ENCODE results near the gene SPATA6. TPM values are rescaled to one million over a fixed set of nuclear protein-coding genes. Genes with fewer than 3 reads are reported as not detected.

SPATA6 gene
- polyA plus RNA-seq, 2 of the 4 experiments (the other 2 are of a cell fraction), result 2.3 to 3.5 TPM

- TF ChIP-seq CTCF (IDR thresholded peaks at IDR 0.05) (no peak), FOSL2 (IDR thresholded peaks at IDR 0.05) (no peak), FOSL2 (CRISPR knock-in tag; IDR thresholded peaks at IDR 0.05) (no peak), CBX2 (IDR thresholded peaks at IDR 0.05; ENCODE audit: borderline replicate concordance, low read depth) (no peak), PHF8 (IDR thresholded peaks at IDR 0.05; ENCODE audit: borderline replicate concordance, low read depth) (no peak), ESRRA (IDR thresholded peaks at IDR 0.05; ENCODE audit: borderline replicate concordance, low read length) (no peak), CHD4 (IDR thresholded peaks at IDR 0.05; ENCODE audit: borderline replicate concordance) (no peak), KDM1A (IDR thresholded peaks at IDR 0.05; ENCODE audit: low read depth) (no peak)
Measured at GRCh38 chr1:48418742-48419141, 53.3 kb downstream of the SPATA6 start (continued).

- DNase-seq (ENCODE audit: low read depth in 1 of 2, low spot score in 1 of 2), result no peak
- no peak for ATAC-seq
- H3K4me1 ChIP-seq, result no peaks in the 10 kb centered on the region
- H3K4me3 ChIP-seq, result no peak overlapping the region
- H3K4me2 ChIP-seq, result no peak overlapping the region
- POLR2A ChIA-PET, result no interaction called here
- WGBS (ENCODE audit: missing lambda C conversion rate), result 80% methylated on average over 4 of the region's 4 CpGs
- no peak overlapping the region for H3K27ac ChIP-seq
- no peak for FAIRE-seq
- no peak for TF ChIP-seq RCOR1 (IDR thresholded peaks at IDR 0.05; ENCODE audit: low read depth, low read length)
- no peak for TF ChIP-seq NFE2L2 (conservative IDR thresholded peaks at IDR 0.05; ENCODE audit: low read length)
- TF ChIP-seq CHD4 (IDR thresholded peaks at IDR 0.05; ENCODE audit: borderline replicate concordance), result no peak
- TF ChIP-seq MAZ (IDR thresholded peaks at IDR 0.05; ENCODE audit: borderline replicate concordance, low read depth, low read length), result no peak
- TF ChIP-seq TP53 (CRISPR knock-in tag; IDR thresholded peaks at IDR 0.05), result no peak
- TF ChIP-seq ZFP36 (IDR thresholded peaks at IDR 0.05; ENCODE audit: borderline replicate concordance, partially characterized antibody), result no peak
- no peak for TF ChIP-seq FOSL2 (IDR thresholded peaks at IDR 0.05)
- no peak for TF ChIP-seq FOSL2 (CRISPR knock-in tag; IDR thresholded peaks at IDR 0.05)
- no peak for TF ChIP-seq HEYL (CRISPR knock-in tag; IDR thresholded peaks at IDR 0.05)
- TF ChIP-seq KDM1A (IDR thresholded peaks at IDR 0.05; ENCODE audit: low read depth), result no peak
- TF ChIP-seq HDAC2 (IDR thresholded peaks at IDR 0.05), result no peak
- TF ChIP-seq, protein P1, sequence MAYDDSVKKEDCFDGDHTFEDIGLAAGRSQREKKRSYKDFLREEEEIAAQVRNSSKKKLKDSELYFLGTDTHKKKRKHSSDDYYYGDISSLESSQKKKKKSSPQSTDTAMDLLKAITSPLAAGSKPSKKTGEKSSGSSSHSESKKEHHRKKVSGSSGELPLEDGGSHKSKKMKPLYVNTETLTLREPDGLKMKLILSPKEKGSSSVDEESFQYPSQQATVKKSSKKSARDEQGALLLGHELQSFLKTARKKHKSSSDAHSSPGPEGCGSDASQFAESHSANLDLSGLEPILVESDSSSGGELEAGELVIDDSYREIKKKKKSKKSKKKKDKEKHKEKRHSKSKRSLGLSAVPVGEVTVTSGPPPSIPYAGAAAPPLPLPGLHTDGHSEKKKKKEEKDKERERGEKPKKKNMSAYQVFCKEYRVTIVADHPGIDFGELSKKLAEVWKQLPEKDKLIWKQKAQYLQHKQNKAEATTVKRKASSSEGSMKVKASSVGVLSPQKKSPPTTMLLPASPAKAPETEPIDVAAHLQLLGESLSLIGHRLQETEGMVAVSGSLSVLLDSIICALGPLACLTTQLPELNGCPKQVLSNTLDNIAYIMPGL (CRISPR knock-in tag; IDR thresholded peaks at IDR 0.05; ENCODE audit: borderline replicate concordance), result no peak
- TF ChIP-seq BHLHE40 (IDR thresholded peaks at IDR 0.05; ENCODE audit: low read depth, low read length), result no peak
- no peak for TF ChIP-seq TFCP2L1 (CRISPR knock-in tag; IDR thresholded peaks at IDR 0.05)
- no peak for TF ChIP-seq NR3C1 (IDR thresholded peaks at IDR 0.05)
- no peaks in the 10 kb centered on the region for H3K9me3 ChIP-seq
- CTCF ChIA-PET, result no interaction called here
Measured at GRCh38 chr1:48415050-48415449, 57.0 kb downstream of the SPATA6 start.

DNA sequence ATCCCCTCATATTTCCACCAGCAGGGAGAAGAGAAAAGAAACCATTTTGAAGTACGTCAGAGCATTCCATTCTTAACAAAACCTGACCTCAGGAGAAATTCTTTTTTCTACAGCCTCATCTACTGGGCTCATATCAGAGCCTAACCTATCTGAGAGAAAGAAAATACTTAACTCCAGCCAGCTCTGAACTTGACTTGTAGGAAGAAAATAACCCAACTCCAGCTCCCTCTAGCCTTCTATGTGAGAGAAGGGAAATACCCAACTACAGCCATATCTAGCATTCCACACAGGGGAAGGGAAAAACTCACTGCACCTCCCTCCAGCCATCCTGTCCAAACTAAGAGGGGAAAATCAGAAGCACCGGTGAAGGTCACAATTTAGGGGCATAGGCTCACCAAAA lies 57.7 kb downstream of the SPATA6 start:
- Histone ChIP-seq H3K27ac (no peak overlapping the region), H3K4me2 (no peak overlapping the region), H3K9me3 (no peaks in the 10 kb centered on the region), H3K4me3 (no peak overlapping the region), H3K4me1 (no peaks in the 10 kb centered on the region)
- FAIRE-seq (no peak), ATAC-seq (no peak), DNase-seq (ENCODE audit: low read depth in 1 of 2, low spot score in 1 of 2) (no peak)
- ChIA-PET CTCF (interaction anchor here (0.6 kb wide), 1 partner anchor 1181 kb away, joined by 3 read pairs; no protein-coding TSS in a partner anchor), POLR2A (interaction anchor here (0.9 kb wide), 1 partner anchor 58 kb away, joined by 3 read pairs; the partner anchor contains the start of gene SPATA6)
- WGBS (ENCODE audit: missing lambda C conversion rate), result 56% methylated on average over 2 of the region's 2 CpGs
- no peak for TF ChIP-seq FOSB (CRISPR knock-in tag; IDR thresholded peaks at IDR 0.05)
- no peak for TF ChIP-seq JUNB (IDR thresholded peaks at IDR 0.05)
- TF ChIP-seq, protein P2, sequence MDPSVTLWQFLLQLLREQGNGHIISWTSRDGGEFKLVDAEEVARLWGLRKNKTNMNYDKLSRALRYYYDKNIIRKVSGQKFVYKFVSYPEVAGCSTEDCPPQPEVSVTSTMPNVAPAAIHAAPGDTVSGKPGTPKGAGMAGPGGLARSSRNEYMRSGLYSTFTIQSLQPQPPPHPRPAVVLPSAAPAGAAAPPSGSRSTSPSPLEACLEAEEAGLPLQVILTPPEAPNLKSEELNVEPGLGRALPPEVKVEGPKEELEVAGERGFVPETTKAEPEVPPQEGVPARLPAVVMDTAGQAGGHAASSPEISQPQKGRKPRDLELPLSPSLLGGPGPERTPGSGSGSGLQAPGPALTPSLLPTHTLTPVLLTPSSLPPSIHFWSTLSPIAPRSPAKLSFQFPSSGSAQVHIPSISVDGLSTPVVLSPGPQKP (IDR thresholded peaks at IDR 0.05; ENCODE audit: low read depth, low read length), result no peak
- TF ChIP-seq CTCF (IDR thresholded peaks at IDR 0.05), result no peak
- no peak for TF ChIP-seq RAD21 (conservative IDR thresholded peaks at IDR 0.05 in 1 of 2, IDR thresholded peaks at IDR 0.05 in 1 of 2)
- no peak for TF ChIP-seq NPAS2 (CRISPR knock-in tag; IDR thresholded peaks at IDR 0.05; ENCODE audit: borderline replicate concordance)
- TF ChIP-seq PBX3 (IDR thresholded peaks at IDR 0.05), result no peak
- no peak for TF ChIP-seq HES2 (IDR thresholded peaks at IDR 0.05)
- no peak for TF ChIP-seq POLR2AphosphoS2 (conservative IDR thresholded peaks at IDR 0.05; ENCODE audit: low read length)

Data from A549 (cell line).